GM18858 (cell line): Measurements from ENCODE around the gene GPR176.
A peak's percentile ranks its signal among the peaks of the same experiment; 100 is the strongest.

Source experiments
- ATAC-seq: cut with Tn5 transposase; IDR thresholded peaks from one replicate; pipeline ENCODE4 v1.9.1; 2021; ENCODE audit not compliant: unreplicated experiment

GPR176 gene, protein sequence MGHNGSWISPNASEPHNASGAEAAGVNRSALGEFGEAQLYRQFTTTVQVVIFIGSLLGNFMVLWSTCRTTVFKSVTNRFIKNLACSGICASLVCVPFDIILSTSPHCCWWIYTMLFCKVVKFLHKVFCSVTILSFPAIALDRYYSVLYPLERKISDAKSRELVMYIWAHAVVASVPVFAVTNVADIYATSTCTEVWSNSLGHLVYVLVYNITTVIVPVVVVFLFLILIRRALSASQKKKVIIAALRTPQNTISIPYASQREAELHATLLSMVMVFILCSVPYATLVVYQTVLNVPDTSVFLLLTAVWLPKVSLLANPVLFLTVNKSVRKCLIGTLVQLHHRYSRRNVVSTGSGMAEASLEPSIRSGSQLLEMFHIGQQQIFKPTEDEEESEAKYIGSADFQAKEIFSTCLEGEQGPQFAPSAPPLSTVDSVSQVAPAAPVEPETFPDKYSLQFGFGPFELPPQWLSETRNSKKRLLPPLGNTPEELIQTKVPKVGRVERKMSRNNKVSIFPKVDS

DNA sequence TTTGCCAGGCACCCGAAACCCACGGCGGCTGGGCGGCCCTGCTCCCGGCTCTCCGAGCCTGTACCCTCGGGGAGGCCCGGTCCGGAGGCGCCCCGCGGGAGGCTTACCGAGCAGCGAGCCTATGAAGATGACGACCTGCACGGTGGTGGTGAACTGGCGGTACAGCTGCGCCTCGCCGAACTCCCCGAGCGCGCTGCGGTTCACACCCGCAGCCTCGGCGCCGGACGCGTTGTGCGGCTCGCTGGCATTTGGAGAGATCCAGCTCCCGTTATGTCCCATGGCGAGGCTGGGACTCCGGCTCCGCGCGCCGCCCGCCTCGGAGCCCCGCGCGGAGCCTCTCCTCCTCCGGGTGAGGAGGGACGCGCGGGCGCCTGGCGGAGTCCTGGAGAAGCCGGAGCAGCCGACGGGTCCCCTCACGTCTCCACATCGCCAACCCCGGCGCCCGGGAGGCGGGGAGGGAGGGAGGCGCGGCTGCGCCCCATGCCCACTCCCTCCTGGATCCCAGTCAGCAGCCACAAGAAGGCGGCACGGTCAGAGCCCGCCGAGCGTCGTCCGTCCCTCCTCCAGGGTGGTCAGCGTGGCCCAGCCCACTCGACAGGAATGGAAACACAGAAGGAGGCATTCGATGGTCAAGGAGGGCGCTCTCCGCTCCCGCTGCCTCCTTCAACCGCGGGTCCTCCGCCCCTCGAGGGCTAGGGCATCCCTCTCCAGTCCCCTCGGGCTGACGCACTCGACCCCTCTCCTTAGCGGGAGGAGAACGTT is at the start of gene GPR176:
Gene GPR176 (minus strand): TSS at position 519 of the 762 bp plus-strand sequence. CDS start 240 bp downstream, at position 279.
- ATAC-seq, result no peak

DNA sequence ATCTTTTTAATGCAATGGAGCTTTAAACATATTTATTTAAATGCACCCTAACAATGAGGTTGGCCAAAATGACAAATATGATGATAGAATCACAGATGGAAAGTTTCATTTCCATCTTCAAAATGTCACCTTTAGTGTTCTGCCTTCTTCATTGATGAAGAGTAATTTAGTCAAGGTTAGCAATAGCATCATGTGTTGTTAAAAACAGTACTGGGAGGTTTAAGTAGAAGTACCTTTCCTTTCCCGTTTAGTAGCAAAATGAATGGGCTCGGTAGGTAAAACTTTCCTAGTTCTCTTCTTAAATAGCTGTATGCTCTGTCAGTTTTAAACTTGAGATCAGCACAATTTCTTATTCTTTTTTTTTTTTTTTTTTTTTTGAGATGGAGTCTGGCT is 48.9 kb upstream of the GPR176 start:
- no peak for ATAC-seq

DNA sequence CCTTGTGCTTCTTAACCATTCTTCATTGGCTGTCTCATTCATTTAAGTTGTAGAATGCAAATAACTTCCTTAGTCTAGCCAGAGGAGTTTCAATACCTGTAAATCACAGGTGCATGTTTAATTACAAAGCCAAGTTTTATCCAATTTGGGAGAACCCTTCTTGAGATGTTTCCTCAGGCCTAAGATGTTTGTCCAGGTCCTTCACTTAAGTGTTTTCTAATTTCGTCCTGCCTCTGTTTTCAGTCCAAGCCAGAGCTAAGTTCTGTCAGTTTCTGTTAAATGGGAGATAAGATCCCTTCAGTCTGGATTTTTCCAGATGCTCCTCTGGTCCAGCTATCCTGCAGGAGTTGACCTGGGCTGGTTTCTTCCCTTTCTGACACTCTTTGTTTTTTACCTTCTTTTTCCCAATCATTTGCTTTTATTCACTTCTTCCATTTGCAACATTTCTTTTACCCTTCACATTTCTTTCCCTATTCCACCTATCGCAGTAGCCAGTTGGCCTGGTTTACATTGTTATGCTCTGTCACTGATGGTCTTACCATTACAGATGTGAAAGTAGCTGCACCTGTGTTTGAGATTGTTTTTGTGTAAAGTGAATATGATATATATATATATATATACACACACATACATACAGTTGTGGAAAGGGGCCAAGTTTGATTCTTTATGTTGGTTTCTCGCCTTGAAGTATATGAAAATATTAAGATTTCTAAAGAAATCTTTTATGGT is 48.4 kb upstream of the GPR176 start:
- ATAC-seq, result no peak

DNA sequence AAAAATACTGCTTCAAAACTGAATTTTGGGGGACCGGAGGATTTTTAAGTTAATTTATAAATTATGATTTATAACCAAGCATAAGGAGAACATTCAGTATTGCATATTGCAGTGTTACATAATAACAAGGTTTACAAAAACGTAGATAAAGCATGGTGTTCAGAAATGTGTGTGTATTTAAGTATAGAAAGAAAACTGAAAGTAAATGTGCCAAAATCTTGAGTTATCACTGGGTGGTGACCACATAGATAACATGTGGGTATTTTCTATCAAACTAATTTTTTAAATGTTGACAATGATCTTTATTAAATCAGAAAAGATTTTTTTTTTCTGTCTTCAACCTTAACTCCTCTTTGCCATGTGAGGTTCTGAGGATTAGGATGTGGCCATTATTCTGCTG is 46.5 kb upstream of the GPR176 start:
- no peak for ATAC-seq

DNA sequence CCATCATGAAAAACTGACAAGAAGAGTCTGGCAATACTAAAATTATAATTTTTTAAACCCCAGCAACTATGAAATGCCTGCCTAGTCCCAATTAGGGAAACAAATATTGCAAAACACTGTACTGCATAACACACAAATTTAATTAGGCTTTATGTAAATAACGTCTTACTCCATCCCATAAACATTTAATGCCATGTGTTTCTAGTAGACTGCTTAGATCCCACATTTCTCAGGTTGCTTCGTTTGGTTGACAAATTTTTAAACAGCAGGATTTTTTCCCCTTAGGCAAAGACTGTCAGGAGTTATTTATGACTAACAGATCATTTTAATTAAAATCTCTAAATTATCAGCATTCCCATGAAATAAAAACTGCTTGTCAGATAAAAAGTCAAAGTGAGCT is 43.7 kb upstream of the GPR176 start:
- no peak for ATAC-seq

DNA sequence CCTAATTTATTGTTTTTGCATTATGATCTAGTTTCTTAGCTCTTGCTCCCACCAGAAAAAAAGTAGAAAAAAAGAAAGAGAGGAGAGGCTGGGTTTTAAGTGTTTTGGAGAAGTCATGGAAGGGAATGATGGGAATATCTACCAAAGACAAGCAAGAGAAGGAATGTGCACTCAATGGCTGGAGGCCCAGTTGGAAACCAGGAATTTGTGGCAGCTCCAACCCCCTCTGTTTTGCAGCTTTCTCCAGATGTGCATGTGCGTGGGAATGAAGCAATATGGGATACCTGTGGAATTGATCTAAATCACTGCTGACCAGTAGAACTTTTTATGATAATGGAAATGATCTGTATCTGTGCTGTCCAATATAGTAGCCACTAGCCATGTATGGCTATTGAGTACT is 41.0 kb upstream of the GPR176 start:
- ATAC-seq, result no peak

DNA sequence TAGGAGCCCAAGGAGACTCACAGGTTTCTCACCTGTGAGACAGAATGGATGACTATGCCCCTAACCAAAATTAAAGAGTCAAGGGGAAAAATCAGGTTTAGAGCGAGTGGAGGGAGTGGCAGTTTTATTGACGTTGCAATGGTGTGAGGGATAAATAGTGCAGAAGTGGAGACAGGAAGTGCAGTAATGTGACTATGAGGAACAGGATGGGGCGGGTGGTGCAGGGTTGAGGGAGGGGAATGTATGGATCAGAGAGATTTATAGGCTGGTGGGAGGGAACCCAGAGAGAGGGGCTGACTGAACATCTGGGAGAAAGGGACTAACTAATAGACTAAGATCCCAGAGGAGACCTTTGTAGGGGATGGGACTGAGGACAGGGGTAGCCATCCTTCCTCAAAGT is 40.3 kb upstream of the GPR176 start:
- ATAC-seq, result no peak

DNA sequence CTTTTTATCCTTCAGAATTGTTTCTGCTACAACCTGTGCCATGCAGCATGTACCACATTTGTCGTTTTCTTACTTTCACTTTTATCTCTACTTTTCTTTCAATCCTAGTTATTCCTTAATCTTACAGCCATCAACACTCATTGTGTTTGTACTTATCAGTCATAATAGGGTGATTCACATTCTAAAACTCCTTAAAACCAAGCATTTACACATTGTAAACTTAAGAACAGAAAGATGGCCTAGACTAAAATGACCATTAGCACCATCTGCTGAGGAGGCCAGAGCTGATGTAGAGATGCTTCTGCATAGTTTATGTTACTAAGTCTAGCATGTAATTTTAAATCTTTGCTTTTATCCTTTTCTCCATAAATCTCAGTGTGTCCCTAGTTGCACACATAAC is 39.3 kb upstream of the GPR176 start:
- ATAC-seq, result no peak

DNA sequence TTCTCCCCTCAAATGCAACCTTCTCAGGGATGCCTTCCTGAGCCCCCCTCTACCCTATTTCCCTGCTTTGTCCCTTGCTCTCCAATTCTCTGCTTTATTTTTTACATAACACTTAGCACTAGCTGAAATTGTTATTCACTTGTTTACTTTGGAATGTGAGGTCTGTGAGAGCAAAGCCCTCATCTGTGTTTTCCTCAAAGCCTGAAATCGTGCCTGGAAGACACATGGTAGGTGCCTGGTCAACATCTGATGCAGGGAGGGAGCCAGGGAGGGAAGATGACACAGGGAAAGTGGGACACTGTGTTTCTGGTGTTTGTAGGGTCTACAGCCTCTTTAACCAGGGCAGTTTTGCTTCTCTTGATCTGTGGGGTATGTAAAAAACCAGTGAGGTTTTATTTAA is 37.4 kb upstream of the GPR176 start:
- no peak for ATAC-seq

DNA sequence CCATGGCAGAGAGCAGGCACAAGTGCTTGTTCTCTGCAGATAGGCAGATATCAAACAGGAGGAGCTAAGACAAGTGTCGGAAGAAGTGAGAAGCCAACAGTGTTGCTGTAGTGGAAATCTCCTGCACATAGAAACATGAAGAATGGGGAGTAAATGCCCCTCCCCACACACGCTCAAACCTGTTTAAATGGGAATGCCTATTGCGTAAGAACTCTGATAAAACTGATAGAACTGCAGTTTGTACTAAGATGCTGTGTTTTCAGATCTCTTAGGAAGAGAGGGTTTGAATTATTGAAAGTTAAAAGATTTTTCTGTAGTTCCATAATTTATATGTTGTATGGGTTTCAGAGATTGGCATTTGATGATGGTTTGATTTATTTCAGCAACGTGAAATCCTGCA is 33.5 kb upstream of the GPR176 start:
- no peak for ATAC-seq

DNA sequence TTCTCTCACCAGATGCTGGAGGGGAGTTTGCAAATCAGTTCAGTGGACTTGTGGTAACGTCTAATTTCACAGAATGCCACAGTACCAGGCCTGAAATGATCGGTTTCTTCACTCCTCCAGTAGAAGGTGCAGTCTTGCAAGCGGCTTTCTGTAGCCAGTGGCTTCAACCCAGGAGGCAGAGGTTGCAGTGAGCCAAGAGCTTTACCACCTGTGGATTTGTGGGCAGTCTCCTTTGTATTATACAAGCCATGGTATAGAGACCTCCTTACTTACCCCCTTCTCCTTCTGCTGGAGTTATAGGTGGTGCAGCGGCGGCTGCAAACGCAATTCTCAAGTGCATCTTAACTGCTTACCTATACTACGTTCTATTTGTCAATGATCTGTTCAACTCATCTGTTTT is 31.5 kb upstream of the GPR176 start:
- no peak for ATAC-seq

DNA sequence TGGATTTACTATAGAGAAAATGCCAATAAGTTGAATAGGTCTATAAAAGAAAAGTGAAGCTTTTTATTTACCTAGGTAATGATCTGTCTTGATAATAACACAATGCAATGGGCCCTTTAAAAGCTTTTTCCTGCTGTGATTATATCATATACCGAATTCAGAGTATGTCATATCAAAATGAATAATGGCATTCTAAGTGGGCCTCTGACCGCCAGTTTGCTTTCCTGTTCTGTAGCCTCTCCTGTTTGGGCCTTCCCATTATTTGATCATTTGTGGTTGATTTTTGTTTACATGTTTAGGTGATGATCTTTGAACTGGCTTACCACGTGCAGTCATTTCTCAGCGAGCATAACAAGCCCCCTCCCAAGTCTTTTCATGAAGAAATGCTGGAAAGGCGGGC is 28.8 kb upstream of the GPR176 start:
- ATAC-seq, result no peak

DNA sequence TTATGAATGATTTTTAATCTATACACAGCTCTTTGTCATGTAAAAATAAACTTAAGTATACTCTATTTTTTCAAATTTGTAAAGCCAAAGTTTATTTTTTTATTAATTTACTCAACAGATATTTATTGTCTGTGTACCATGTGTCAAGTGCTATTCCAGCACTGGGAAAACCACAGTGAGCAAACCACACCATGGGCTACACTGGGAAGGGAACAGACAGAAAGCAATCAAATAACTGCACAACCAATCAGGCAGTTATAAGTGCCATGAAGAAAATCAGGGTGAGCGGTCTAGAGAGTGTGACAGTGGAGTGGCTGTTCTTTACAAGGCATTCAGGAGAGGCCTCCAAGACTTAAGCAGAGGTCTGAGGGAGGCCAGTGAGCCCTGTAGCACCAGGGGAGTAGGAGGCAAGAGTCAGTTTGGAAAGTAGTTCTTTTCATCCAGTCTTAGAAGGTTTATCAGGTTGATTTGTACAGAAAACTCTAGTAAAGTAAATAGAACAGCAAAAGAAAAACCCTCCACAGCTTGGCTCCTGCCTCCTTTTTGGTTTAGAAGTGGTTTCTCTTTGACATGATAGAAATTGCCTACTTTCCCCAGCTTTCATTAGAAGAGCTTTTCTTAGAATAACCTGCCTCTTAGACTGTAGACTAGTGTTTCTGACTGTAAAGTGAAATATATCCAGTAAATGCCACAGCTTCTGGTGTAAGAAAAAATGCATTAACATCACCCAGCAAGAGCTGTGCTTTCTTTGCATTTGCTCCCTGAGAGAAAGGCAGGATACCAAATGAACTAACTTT is 27.5 kb upstream of the GPR176 start:
- ATAC-seq, result no peak

DNA sequence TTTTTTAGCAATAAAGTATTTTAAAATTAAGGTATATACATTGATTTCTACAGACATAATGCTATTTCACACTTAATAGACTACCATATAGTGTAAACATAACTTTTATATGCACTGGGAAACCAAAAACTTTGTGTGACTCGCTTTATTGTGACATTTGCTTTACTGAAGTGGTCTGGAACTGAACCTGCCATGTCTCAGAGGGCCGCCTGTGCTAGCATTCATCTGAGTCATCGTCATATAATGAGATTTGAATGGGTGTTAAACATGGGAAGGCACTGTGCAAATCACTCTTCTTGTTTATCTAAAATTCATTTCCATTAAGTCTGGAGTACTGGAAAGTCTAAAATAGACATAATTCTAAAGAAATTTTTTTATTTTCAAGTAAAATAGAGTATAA is 26.8 kb upstream of the GPR176 start:
- no peak for ATAC-seq

DNA sequence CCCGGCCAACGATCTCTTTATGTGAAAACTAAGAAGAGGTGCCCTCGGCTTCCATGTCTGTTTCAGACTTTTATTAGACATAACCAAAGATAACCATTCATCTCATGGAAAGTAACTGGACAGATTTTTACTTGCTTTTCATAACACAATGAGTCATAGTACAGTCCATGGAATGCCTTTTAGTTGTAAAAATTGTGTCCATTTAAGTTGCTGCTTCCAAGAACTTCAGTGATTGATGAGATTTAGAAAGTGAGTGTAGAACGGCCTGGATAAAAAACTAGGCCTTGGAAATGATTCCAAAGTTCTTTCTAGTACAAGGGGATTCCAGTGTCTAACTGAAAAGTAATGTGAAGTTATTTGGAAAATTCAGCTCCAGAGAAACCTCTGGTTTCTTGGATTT is 24.7 kb upstream of the GPR176 start:
- ATAC-seq, result no peak

DNA sequence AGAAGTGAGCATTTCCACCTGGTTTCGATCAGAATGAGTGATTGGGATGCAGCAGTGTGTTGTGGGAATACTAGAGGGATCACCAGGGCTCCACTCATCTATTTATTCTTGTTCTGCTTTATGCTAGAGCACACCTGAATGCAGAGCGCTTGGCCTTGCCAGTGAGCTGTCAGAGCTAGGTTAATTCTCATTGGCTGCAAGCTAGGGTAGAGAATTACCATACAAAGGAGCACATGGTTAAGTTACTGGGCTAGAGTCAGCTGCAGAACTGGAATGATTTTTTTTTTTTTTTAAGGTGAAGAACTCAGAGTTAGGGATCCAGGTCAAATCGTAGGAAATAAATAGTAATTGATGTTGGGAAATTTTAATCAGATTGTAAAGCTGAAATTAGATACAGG is 22.7 kb upstream of the GPR176 start:
- no peak for ATAC-seq

DNA sequence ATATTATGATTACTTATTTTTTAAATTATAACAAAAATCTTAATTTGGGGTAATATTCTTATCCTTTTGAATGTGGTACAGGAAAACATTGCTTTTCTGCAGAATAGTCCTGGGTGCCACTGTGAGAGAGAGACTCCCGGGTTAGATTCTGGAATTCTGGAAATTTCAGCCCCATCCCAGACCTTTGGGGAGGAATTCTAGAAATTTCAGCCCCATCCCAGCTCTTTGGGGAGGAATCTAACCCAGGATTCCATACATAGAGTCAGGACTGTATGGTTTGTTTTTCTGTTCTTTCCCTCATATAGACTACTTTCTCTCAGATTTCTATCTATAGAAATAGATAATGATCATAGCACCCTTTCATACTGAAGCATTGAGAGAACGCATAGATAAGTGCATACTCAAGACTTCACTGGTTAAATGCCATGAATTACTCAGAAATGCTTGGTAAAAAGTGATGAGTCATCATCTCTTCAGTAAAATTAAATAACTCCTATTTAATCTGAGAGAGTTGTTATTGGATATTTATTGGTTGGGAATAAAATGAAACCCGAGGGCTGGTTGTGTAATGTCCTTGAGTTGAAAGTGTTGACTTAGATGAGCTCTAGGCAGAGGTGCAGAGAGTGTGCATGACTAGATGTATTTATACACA is 22.2 kb upstream of the GPR176 start:
- no peak for ATAC-seq

DNA sequence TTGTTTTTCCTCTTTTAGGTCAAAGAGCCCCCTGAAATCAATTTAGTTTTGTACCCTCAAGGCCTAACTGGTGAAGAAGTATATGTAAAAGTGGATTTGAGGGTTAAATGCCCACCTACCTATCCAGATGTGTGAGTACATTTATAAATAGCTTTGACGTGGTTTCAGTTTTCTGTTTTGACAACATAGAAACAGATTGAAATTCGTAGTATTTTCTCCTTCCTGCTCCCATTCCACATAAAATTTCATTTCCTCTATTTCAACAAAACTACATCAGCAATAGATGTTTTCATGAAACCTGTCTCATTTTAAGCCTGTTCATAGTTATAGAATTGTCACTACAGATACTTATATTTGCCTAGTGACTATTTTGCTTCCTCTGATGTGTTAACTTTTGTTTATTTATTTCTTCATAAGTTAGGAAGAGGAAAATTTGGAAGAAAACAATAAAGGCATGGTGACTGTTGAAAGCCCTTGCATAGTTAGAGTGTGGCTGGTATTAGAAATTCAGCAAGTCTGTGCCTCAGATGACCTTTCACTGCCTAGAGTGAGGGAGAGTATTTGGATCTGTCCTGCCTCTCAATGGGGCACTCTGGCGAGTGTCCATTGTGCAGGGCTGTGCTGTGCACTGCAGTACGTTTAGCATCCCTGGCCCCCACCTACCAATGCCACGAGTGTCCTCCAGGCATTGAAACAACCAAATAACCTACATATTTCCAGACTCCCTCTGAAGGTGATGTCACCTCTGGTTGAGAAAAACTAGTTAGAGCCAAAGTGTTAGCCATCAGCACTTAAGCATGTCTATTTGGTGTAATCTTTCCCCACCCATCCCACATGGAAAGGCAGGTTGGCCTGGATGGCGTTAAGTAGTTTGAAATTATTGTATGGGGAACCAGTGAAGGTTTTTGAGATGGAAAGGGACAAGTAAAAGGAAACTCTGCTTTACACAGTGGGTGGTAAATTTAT is 19.7 kb upstream of the GPR176 start:
- peak; percentile 42 for ATAC-seq

DNA sequence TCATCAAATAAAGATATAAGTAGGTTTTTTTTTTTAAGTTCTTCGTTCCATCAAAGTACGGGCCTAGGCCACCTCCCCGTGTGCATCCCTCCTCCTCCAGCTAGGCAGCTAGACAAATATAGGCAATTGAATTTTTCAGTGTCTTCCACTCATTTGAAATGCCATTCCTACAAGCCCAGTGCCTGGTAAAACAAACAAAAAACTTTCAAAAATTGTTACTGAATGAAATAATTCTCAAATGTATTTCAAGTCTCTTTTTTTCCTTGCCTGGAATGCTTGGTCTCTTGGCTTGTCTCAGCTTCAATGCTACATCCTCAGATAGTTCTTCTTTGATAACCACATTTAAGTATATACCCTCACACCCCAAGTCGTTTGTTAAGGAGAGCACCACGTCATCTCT is 17.6 kb upstream of the GPR176 start:
- no peak for ATAC-seq
